ENCODE results near the gene GAN. TPM values are rescaled to one million over a fixed set of nuclear protein-coding genes. Genes with fewer than 3 reads are reported as not detected.

The GAN gene
- total and polyA plus RNA-seq, 9 of the 15 experiments (the other 6 are each of a cell fraction or from before 2014, with no cell fraction given): 0.83 to 15.1 (median 5.2) TPM

DNA sequence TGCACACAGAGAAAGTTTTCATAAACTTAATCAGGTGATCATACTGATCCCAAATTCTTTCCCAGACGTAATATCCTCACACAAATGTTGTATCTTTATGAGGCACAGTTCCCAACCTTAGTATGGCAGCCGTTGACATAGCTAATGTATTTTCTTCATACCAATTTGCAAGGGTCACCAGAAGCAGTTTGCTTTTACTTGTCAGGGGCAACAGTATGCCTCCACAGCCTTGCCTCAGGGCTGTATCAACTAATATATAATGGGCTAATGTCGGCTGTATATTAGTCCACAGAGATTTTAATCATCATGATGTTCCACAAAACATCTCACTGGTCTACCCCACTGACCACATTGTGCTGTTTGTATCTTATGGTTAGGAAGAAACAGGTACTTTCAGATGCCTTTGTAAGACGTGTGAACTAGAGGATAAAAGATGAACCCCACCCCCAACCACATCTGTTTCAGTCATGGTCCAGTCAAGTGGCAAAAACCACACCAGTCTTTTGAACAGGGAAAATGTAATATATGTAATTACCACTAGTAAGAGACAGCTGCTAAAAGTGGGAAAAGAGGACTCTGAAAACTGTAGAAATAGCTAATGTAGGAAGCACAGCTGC is 55.2 kb downstream of the GAN start:
- Histone ChIP-seq H3K9me3 (replicated peaks; ENCODE audit: control insufficient read depth, insufficient read depth, low read depth, low read length) (no peaks in the 10 kb centered on the region), H3K4me1 (replicated peaks in 1 of 2; ENCODE audit: control insufficient read depth in 2 of 2, insufficient read depth in 2 of 2, low read length in 2 of 2) (no peaks in the 10 kb centered on the region), H3K9ac (ENCODE audit: insufficient read depth in 1 of 2, low read depth in 2 of 2, low read length in 2 of 2) (no peak overlapping the region), H3K4me3 (no peak overlapping the region), H4K20me1 (replicated peaks; ENCODE audit: control insufficient read depth, insufficient read depth, low read length) (0 out of 2 replicates have a peak, but pooled peaks cover 3% of the 10 kb centered on the region), H3K79me2 (ENCODE audit: control insufficient read depth, insufficient read depth, low read length) (no peaks in the 10 kb centered on the region), H2AFZ (ENCODE audit: low read depth, low read length) (no peak overlapping the region), H3K4me2 (ENCODE audit: insufficient read depth, low read length) (no peak overlapping the region), H3K9me1 (ENCODE audit: control insufficient read depth, insufficient read depth, low read length) (no peaks in the 10 kb centered on the region), H3K27me3 (ENCODE audit: control insufficient read depth in 2 of 2, insufficient read depth in 2 of 2, low read length in 2 of 2) (no peaks in the 10 kb centered on the region), H3K27ac (ENCODE audit: extremely low read depth, low read depth, low read length) (no peak overlapping the region), H3K36me3 (ENCODE audit: control insufficient read depth, insufficient read depth, low read length) (peaks cover 78% of the 10 kb centered on the region)
- intact Hi-C loops (cut with micrococcal nuclease) (loop anchor here (5.0 to 10.0 kb wide), 2 partner anchors 367 to 505 kb away; no protein-coding TSS in a partner anchor), in situ Hi-C loops (cut with MboI) (loop anchor here (10.0 kb wide), 1 partner anchor 515 kb away; no protein-coding TSS in a partner anchor)
- WGBS (ENCODE audit: insufficient coverage, low coverage, missing lambda C conversion rate): 67% methylated on average over 4 of the region's 4 CpGs
- TF ChIP-seq, protein P1, sequence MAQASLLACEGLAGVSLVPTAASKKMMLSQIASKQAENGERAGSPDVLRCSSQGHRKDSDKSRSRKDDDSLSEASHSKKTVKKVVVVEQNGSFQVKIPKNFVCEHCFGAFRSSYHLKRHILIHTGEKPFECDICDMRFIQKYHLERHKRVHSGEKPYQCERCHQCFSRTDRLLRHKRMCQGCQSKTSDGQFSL (CRISPR knock-in tag; IDR thresholded peaks at IDR 0.05): no peak
- TF ChIP-seq, protein P1 (tag; IDR thresholded peaks at IDR 0.05): no peak
- TF ChIP-seq ZNF77 (CRISPR knock-in tag; IDR thresholded peaks at IDR 0.05) (no peak), ZNF174 (CRISPR knock-in tag; IDR thresholded peaks at IDR 0.05) (no peak)
- ATAC-seq (no peak), DNase-seq (ENCODE audit: extremely low read depth in 1 of 4, low spot score in 3 of 4) (no peak), FAIRE-seq (no peak)
- ChIA-PET POLR2A (interaction anchor here (0.7 to 1.1 kb wide), 2 partner anchors 268 to 377 kb away, joined by 3 read pairs; no protein-coding TSS in a partner anchor), CTCF (ENCODE audit: low intra/inter-chr PET ratio) (no interaction called here)
- no TSS peak for BruUV-seq (replicated peaks)

DNA sequence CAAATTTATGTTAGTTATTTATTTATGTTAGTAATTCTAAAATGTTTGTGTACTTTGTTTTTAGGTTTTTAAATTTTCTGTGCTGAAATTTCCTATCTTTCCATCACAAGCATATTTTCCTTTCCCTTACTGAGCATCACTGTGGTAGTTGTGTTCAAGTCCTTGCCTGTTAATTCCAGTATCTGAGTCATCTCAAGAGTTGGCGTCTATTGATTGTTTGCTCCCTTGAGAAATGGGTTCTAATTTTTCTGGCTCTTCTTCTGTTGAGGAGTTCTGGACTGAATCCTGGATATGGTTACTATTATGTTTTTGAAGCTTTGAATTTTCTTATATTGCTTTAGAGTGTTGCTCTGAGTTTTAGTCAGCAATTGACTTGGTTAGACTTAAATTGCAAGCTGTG is 56.3 kb downstream of the GAN start:
- H3K36me3 ChIP-seq (ENCODE audit: control insufficient read depth, insufficient read depth, low read length): peaks cover 71% of the 10 kb centered on the region
- ChIA-PET POLR2A (interaction anchor here (0.7 to 1.1 kb wide), 2 partner anchors 10 to 72 kb away, joined by 3 read pairs; no protein-coding TSS in a partner anchor), CTCF (ENCODE audit: low intra/inter-chr PET ratio) (no interaction called here)
- WGBS (ENCODE audit: insufficient coverage, low coverage, missing lambda C conversion rate): 86% methylated on average over 1 of the region's 1 CpG
- in situ Hi-C loops (cut with MboI) (no loop called here), intact Hi-C loops (cut with micrococcal nuclease) (no loop called here)
- H3K79me2 ChIP-seq (ENCODE audit: control insufficient read depth, insufficient read depth, low read length): no peaks in the 10 kb centered on the region
- no peaks in the 10 kb centered on the region for H3K9me1 ChIP-seq (ENCODE audit: control insufficient read depth, insufficient read depth, low read length)
- H2AFZ ChIP-seq (ENCODE audit: low read depth, low read length): no peak overlapping the region
- no peak overlapping the region for H3K4me3 ChIP-seq
- no peaks in the 10 kb centered on the region for H3K4me1 ChIP-seq (replicated peaks in 1 of 2; ENCODE audit: control insufficient read depth in 2 of 2, insufficient read depth in 2 of 2, low read length in 2 of 2)
- no peak for FAIRE-seq
- H3K9ac ChIP-seq (ENCODE audit: insufficient read depth in 1 of 2, low read depth in 2 of 2, low read length in 2 of 2): no peak overlapping the region
- H3K27me3 ChIP-seq (ENCODE audit: control insufficient read depth in 2 of 2, insufficient read depth in 2 of 2, low read length in 2 of 2): no peaks in the 10 kb centered on the region
- H3K4me2 ChIP-seq (ENCODE audit: insufficient read depth, low read length): no peak overlapping the region
- H3K27ac ChIP-seq (ENCODE audit: extremely low read depth, low read depth, low read length): no peak overlapping the region
- no peak for DNase-seq (ENCODE audit: extremely low read depth in 1 of 4, low spot score in 3 of 4)
- no peaks in the 10 kb centered on the region for H3K9me3 ChIP-seq (replicated peaks; ENCODE audit: control insufficient read depth, insufficient read depth, low read depth, low read length)
- ATAC-seq: no peak
- no TSS peak for BruUV-seq (replicated peaks)
- H4K20me1 ChIP-seq (replicated peaks; ENCODE audit: control insufficient read depth, insufficient read depth, low read length): 0 out of 2 replicates have a peak, but pooled peaks cover 1% of the 10 kb centered on the region
- TF ChIP-seq ZNF253 (CRISPR knock-in tag; conservative IDR thresholded peaks at IDR 0.05) (no peak), LCOR (CRISPR knock-in tag; IDR thresholded peaks at IDR 0.05) (no peak), DDX20 (tag; IDR thresholded peaks at IDR 0.05; ENCODE audit: low read depth) (no peak), NCOR1 (IDR thresholded peaks at IDR 0.05) (no peak), ZNF165 (CRISPR knock-in tag; IDR thresholded peaks at IDR 0.05; ENCODE audit: borderline replicate concordance) (no peak), ZFP36 (IDR thresholded peaks at IDR 0.05; ENCODE audit: low read depth, low read length, partially characterized antibody) (no peak), ZNF197 (CRISPR knock-in tag; IDR thresholded peaks at IDR 0.05; ENCODE audit: low read depth) (no peak)
- TF ChIP-seq, protein P2, sequence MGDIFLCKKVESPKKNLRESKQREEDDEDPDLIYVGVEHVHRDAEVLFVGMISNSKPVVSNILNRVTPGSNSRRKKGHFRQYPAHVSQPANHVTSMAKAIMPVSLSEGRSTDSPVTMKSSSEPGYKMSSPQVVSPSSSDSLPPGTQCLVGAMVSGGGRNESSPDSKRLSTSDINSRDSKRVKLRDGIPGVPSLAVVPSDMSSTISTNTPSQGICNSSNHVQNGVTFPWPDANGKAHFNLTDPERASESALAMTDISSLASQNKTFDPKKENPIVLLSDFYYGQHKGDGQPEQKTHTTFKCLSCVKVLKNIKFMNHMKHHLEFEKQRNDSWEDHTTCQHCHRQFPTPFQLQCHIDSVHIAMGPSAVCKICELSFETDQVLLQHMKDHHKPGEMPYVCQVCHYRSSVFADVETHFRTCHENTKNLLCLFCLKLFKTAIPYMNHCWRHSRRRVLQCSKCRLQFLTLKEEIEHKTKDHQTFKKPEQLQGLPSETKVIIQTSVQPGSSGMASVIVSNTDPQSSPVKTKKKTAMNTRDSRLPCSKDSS (IDR thresholded peaks at IDR 0.05; ENCODE audit: low read depth, partially characterized antibody): no peak
- TF ChIP-seq, protein P3, sequence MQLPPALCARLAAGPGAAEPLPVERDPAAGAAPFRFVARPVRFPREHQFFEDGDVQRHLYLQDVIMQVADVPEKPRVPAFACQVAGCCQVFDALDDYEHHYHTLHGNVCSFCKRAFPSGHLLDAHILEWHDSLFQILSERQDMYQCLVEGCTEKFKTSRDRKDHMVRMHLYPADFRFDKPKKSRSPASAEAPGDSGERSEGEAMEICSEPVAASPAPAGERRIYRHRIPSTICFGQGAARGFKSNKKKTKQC (CRISPR knock-in tag; IDR thresholded peaks at IDR 0.05): no peak
